ENCODE measurements around the gene FNTB. TPM values are rescaled to one million over a fixed set of nuclear protein-coding genes. Genes with fewer than 3 reads are reported as not detected.

The FNTB gene
- total and polyA plus RNA-seq, 12 donors = 14.6 to 20.8 (median 16.5) TPM

DNA sequence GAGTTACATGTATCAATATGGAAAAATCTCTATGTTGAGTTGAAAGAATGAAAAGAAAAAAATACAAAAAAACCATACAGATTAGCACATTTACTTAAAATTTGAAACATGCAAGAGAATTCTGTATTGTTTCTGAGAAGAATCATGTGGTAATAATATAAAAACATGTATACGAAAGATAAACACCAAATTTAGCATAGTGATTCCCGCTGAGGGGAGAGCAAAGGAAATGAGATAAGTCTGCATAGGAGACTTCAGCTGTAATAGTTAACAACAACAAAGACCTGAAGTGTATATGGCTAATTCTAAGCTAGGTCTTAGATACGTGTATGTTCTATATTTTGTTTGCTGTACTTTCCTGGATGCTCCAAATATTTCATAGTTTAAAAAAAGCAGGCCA lies 46.5 kb downstream of the FNTB start:
- Histone ChIP-seq H3K9me3 (no peaks in the 10 kb centered on the region), H3K4me1 (peaks cover 0 to 20% (median 13%) of the 10 kb centered on the region in 9 donors), H3K27me3 (no peaks in the 10 kb centered on the region), H3K4me3 (no peak overlapping the region), H3K36me3 (peaks cover 0 to 62% (median 13%) of the 10 kb centered on the region in 9 donors), H3K27ac (no peak overlapping the region)
- intact Hi-C loops (cut with DNase I) = no loop called here
- DNase-seq = no peak
- no peak for ATAC-seq
- TF ChIP-seq, protein P1, sequence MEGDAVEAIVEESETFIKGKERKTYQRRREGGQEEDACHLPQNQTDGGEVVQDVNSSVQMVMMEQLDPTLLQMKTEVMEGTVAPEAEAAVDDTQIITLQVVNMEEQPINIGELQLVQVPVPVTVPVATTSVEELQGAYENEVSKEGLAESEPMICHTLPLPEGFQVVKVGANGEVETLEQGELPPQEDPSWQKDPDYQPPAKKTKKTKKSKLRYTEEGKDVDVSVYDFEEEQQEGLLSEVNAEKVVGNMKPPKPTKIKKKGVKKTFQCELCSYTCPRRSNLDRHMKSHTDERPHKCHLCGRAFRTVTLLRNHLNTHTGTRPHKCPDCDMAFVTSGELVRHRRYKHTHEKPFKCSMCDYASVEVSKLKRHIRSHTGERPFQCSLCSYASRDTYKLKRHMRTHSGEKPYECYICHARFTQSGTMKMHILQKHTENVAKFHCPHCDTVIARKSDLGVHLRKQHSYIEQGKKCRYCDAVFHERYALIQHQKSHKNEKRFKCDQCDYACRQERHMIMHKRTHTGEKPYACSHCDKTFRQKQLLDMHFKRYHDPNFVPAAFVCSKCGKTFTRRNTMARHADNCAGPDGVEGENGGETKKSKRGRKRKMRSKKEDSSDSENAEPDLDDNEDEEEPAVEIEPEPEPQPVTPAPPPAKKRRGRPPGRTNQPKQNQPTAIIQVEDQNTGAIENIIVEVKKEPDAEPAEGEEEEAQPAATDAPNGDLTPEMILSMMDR (IDR thresholded peaks at IDR 0.05) = no peak
- WGBS, 2 donors = 87 to 89% methylated on average over 3 of the region's 3 CpGs

GRCh38 chr14:65034021-65034420 lies 47.3 kb downstream of the FNTB start:
- H3K4me1 ChIP-seq = peaks cover 0 to 29% (median 13%) of the 10 kb centered on the region in 9 donors
- TF ChIP-seq, protein P1 (IDR thresholded peaks at IDR 0.05) = no peak
- H3K36me3 ChIP-seq = peaks cover 0 to 58% (median 13%) of the 10 kb centered on the region in 9 donors
- ATAC-seq (no peak), DNase-seq (no peak)
- no peaks in the 10 kb centered on the region for H3K9me3 ChIP-seq
- no peaks in the 10 kb centered on the region for H3K27me3 ChIP-seq
- H3K27ac ChIP-seq = no peak overlapping the region
- 87 to 89% methylated on average over 4 of the region's 4 CpGs for WGBS, 2 donors
- intact Hi-C loops (cut with DNase I) = no loop called here
- no peak overlapping the region for H3K4me3 ChIP-seq

- Histone ChIP-seq H3K4me3 (no peak overlapping the region), H3K36me3 (peaks cover 0 to 52% (median 10%) of the 10 kb centered on the region in 9 donors), H3K27ac (peak overlapping the region in 4 of 10 donors; percentile 5 to 60 (median 39)), H3K4me1 (peaks cover 0 to 30% (median 13%) of the 10 kb centered on the region in 9 donors), H3K27me3 (no peaks in the 10 kb centered on the region), H3K9me3 (no peaks in the 10 kb centered on the region)
- intact Hi-C loops (cut with DNase I) = no loop called here
- DNase-seq (peak; percentile 40 to 69), ATAC-seq (peak in 6 of 8 donors; percentile 17 to 50 (median 32))
- WGBS, 2 donors = 37% methylated on average over 4 of the region's 4 CpGs
- TF ChIP-seq, protein P1 (IDR thresholded peaks at IDR 0.05) = no peak
Measured at GRCh38 chr14:65035049-65035448, 48.4 kb downstream of the FNTB start.

- no peak for ATAC-seq
- H3K4me1 ChIP-seq = peaks cover 0 to 29% (median 22%) of the 10 kb centered on the region in 9 donors
- H3K27ac ChIP-seq = peak overlapping the region in 4 of 10 donors; percentile 1 to 14 (median 6)
- no peak for DNase-seq
- no peak overlapping the region for H3K4me3 ChIP-seq
- peaks cover 0 to 50% (median 21%) of the 10 kb centered on the region in 9 donors for H3K36me3 ChIP-seq
- TF ChIP-seq, protein P1 (IDR thresholded peaks at IDR 0.05) = no peak
- 86 to 89% methylated on average over 2 of the region's 2 CpGs for WGBS, 2 donors
- intact Hi-C loops (cut with DNase I) = no loop called here
- H3K27me3 ChIP-seq = no peaks in the 10 kb centered on the region
- no peaks in the 10 kb centered on the region for H3K9me3 ChIP-seq
Measured at GRCh38 chr14:65038966-65039365, 52.3 kb downstream of the FNTB start.
